ENCODE data around the gene OSBP2. TPM values are rescaled to one million over a fixed set of nuclear protein-coding genes. Genes with fewer than 3 reads are reported as not detected.

The OSBP2 gene
- total RNA-seq, 1 experiment from 2014 or later: 6.2 TPM

DNA sequence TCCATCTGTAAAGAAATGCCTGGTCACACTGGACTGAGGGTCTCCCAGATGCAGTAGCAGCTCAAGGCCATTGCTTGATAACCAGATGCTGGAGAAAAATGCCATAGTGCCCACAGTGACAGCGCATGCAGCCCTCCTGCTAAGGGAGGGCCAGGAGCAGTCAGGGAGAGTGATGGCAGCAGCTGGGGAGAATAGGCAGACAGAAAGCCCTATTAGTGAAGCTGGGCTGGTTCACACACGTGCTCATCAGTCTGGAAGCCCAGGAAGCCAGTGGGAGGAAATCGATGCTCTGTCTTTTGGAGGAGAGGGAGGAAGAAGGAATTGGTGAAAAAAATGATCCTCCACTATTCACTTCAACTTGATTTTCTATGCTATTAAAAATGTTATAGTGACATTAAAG is 82.9 kb downstream of the OSBP2 start:
- no peak overlapping the region for H3K27ac Mint-ChIP-seq (ENCODE audit: unreplicated experiment)
- CTCF ChIA-PET: no interaction called here

DNA sequence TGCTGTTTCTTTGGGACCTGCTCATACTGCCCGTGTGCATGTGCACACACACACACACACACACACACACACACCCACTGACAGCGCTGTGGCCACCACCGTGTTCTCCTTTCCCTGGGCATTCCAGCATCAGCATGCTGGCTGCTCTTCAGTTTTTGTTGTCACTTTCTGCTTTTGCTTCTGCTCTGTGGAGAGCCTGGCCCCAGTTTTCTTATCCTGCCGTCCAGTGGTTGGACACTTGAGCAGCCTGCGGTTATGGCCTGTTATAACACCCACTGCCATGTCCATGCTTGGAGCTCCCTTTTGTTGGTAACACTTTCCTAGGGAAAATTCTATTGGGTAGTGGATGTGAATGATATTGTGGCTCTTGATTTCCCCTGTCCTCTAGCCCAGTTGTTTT is 83.6 kb downstream of the OSBP2 start:
- TF ChIP-seq, protein P1, sequence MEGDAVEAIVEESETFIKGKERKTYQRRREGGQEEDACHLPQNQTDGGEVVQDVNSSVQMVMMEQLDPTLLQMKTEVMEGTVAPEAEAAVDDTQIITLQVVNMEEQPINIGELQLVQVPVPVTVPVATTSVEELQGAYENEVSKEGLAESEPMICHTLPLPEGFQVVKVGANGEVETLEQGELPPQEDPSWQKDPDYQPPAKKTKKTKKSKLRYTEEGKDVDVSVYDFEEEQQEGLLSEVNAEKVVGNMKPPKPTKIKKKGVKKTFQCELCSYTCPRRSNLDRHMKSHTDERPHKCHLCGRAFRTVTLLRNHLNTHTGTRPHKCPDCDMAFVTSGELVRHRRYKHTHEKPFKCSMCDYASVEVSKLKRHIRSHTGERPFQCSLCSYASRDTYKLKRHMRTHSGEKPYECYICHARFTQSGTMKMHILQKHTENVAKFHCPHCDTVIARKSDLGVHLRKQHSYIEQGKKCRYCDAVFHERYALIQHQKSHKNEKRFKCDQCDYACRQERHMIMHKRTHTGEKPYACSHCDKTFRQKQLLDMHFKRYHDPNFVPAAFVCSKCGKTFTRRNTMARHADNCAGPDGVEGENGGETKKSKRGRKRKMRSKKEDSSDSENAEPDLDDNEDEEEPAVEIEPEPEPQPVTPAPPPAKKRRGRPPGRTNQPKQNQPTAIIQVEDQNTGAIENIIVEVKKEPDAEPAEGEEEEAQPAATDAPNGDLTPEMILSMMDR (IDR thresholded peaks at IDR 0.05; ENCODE audit: insufficient read depth in 1 of 2, low read depth in 1 of 2, low read length in 1 of 2, severe bottlenecking in 1 of 2, unreplicated experiment in 1 of 2): no peak
- Mint-ChIP-seq H3K27ac (ENCODE audit: unreplicated experiment) (no peak overlapping the region), H3K36me3 (ENCODE audit: insufficient read depth, unreplicated experiment) (peaks cover 5% of the 10 kb centered on the region), H3K27me3 (ENCODE audit: insufficient read depth, unreplicated experiment) (no peaks in the 10 kb centered on the region), H3K9me3 (ENCODE audit: unreplicated experiment) (no peaks in the 10 kb centered on the region), H3K4me1 (ENCODE audit: low read depth, unreplicated experiment) (peaks cover 21% of the 10 kb centered on the region), H3K4me3 (ENCODE audit: unreplicated experiment) (no peak overlapping the region)
- no peaks in the 10 kb centered on the region for H3K27me3 ChIP-seq (replicated peaks; ENCODE audit: control insufficient read depth, insufficient read depth, low read length)
- CTCF ChIA-PET: no interaction called here
- no peak overlapping the region for H3K4me3 ChIP-seq (ENCODE audit: low read depth, low read length)
- no peaks in the 10 kb centered on the region for H3K36me3 ChIP-seq (ENCODE audit: control insufficient read depth, insufficient read depth, low read length)
- no peak for DNase-seq
- intact Hi-C loops (cut with micrococcal nuclease; ENCODE audit: unreplicated experiment): no loop called here
- H3K9me3 ChIP-seq: no peaks in the 10 kb centered on the region
- POLR2A ChIA-PET: no interaction called here
- no TSS peak for BruUV-seq (replicated peaks)
- peaks cover 6% of the 10 kb centered on the region for H3K4me1 ChIP-seq

More for the DNA sequence above, 82.9 kb downstream of the OSBP2 start:
- H3K36me3 Mint-ChIP-seq (ENCODE audit: insufficient read depth, unreplicated experiment): no peaks in the 10 kb centered on the region
- H3K4me3 Mint-ChIP-seq (ENCODE audit: unreplicated experiment): no peak overlapping the region
- H3K9me3 Mint-ChIP-seq (ENCODE audit: unreplicated experiment): no peaks in the 10 kb centered on the region
- peaks cover 17% of the 10 kb centered on the region for H3K4me1 Mint-ChIP-seq (ENCODE audit: low read depth, unreplicated experiment)
- no TSS peak for BruUV-seq (replicated peaks)
- Histone ChIP-seq H3K36me3 (ENCODE audit: control insufficient read depth, insufficient read depth, low read length) (no peaks in the 10 kb centered on the region), H3K4me3 (ENCODE audit: low read depth, low read length) (no peak overlapping the region), H3K27me3 (replicated peaks; ENCODE audit: control insufficient read depth, insufficient read depth, low read length) (no peaks in the 10 kb centered on the region), H3K9me3 (no peaks in the 10 kb centered on the region), H3K4me1 (peaks cover 5% of the 10 kb centered on the region)
- TF ChIP-seq, protein P1 (IDR thresholded peaks at IDR 0.05; ENCODE audit: insufficient read depth in 1 of 2, low read depth in 1 of 2, low read length in 1 of 2, severe bottlenecking in 1 of 2, unreplicated experiment in 1 of 2): no peak
- H3K27me3 Mint-ChIP-seq (ENCODE audit: insufficient read depth, unreplicated experiment): no peaks in the 10 kb centered on the region
- no peak for DNase-seq
- intact Hi-C loops (cut with micrococcal nuclease; ENCODE audit: unreplicated experiment): no loop called here
- POLR2A ChIA-PET: no interaction called here

DNA sequence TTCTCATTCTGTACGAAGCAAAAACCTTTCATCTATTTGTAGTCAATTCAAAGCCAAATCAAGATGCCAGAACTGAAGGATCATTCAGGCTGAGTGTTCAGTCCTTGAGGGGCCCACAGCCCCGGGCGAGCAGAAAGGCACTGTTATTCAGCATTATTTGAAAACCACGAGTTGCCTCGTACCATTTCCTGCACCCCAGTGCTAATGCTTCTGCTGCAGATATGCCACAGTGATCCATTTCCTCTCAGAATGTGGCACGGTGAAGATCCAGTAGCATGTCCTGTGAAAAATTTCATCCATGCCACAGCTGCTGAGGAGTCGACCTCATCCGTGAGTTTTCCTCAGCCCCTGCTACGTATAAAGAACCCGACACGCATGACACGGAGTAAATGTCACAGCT is 85.4 kb downstream of the OSBP2 start:
- Mint-ChIP-seq H3K36me3 (ENCODE audit: insufficient read depth, unreplicated experiment) (peaks cover 5% of the 10 kb centered on the region), H3K4me1 (ENCODE audit: low read depth, unreplicated experiment) (peaks cover 21% of the 10 kb centered on the region), H3K27me3 (ENCODE audit: insufficient read depth, unreplicated experiment) (no peaks in the 10 kb centered on the region), H3K4me3 (ENCODE audit: unreplicated experiment) (no peak overlapping the region), H3K9me3 (ENCODE audit: unreplicated experiment) (no peaks in the 10 kb centered on the region), H3K27ac (ENCODE audit: unreplicated experiment) (no peak overlapping the region)
- no peaks in the 10 kb centered on the region for H3K27me3 ChIP-seq (replicated peaks; ENCODE audit: control insufficient read depth, insufficient read depth, low read length)
- TF ChIP-seq, protein P1 (IDR thresholded peaks at IDR 0.05; ENCODE audit: insufficient read depth in 1 of 2, low read depth in 1 of 2, low read length in 1 of 2, severe bottlenecking in 1 of 2, unreplicated experiment in 1 of 2): no peak
- no peak overlapping the region for H3K4me3 ChIP-seq (ENCODE audit: low read depth, low read length)
- no TSS peak for BruUV-seq (replicated peaks)
- CTCF ChIA-PET: no interaction called here
- H3K4me1 ChIP-seq: peaks cover 12% of the 10 kb centered on the region
- intact Hi-C loops (cut with micrococcal nuclease; ENCODE audit: unreplicated experiment): no loop called here
- POLR2A ChIA-PET: no interaction called here
- no peaks in the 10 kb centered on the region for H3K36me3 ChIP-seq (ENCODE audit: control insufficient read depth, insufficient read depth, low read length)
- no peaks in the 10 kb centered on the region for H3K9me3 ChIP-seq
- no peak for DNase-seq
